Left ventricle myocardium superior (tissue), 1 donor: ENCODE data around the gene CCL17. TPM values are rescaled to one million over a fixed set of nuclear protein-coding genes. Genes with fewer than 3 reads are reported as not detected.
A peak's percentile ranks its signal among the peaks of the same experiment; 100 is the strongest.
"Not testable (repeated sequence)": the region's sequence is repeated elsewhere in the genome, so short reads cannot be mapped to it uniquely, and the experiment has no call there.

Source experiments
- ATAC-seq: fragments of 200-7000 bp; cut with Tn5 transposase; one replicate; pipeline ENCODE4 v1.9.1; 2020; ENCODE audit warnings: mild to moderate bottlenecking, moderate library complexity
- DNase-seq: peaks from one replicate; pipeline ENCODE4 v3.0.0-alpha.2; 2020
- intact Hi-C: fragments of 100-400 bp; cut with micrococcal nuclease; formaldehyde crosslinking; loops from one replicate; pipeline ENCODE4 v1.11.0; 2022
- total RNA-seq: library from RNA; stranded (reverse); fragmentation: NEBNext Ultra II Directional; extraction: Animal tissue kit (Norgen Biotek cat#: 25700); gene quantifications from one replicate; pipeline ENCODE4 v1.2.1, GENCODE V29; 2021
- donor health status: DM: no; HTN: yes; CAD: no; lungs with severe emphysema.

CCL17 gene
- total RNA-seq, 1 donor from 2014 or later: not detected

DNA sequence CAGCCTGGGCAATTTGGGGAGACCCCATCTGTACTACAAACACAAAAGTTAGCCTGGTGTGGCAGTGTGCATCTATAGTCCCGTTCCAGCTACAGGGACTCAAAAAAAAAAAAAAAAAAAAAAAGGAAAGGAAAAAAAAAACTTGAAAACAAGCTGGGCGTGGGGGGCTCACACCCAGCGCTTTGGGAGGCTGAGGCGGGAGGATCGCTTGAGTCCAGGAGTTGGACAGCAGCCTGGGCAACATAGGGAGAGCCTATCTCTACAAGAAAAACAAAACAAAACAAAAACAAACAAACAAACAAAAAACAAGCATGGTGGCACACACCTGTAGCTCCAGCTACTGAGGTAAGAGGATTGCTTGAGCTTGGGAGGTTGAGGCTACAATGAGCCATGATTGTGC lies 12.9 kb upstream of the CCL17 start:
- no peak for DNase-seq
- intact Hi-C loops: no loop called here
- no peak for ATAC-seq

GRCh38 chr16:57392694-57393093 lies 11.9 kb upstream of the CCL17 start:
- no peak for ATAC-seq
- DNase-seq: no peak
- intact Hi-C loops: no loop called here

GRCh38 chr16:57394444-57394843 lies 10.1 kb upstream of the CCL17 start:
- intact Hi-C loops: no loop called here
- ATAC-seq (peak; percentile 60), DNase-seq (no peak)

GRCh38 chr16:57395026-57395425 lies 9.5 kb upstream of the CCL17 start:
- intact Hi-C loops: no loop called here
- ATAC-seq (no peak), DNase-seq (no peak)

DNA sequence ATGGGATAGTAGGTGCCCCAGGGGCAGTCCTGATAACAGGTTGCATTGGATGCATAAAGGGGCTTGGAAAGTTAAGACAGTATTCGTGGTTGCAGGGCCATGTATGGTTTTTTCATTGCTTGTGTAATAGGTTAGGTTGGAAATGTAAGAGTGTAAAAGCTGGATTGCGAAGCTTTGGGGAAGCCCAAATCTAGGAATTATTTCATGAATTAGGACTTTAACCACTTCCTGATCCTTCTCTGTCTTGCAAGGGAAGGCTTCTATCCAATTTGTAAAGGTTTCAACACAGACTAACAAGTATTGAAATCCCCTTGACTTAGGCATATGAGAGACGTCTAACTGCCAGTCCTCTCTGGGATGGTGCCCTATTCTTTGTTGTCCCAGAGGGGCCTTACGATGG lies 7.8 kb upstream of the CCL17 start:
- intact Hi-C loops: no loop called here
- no peak for ATAC-seq
- no peak for DNase-seq

DNA sequence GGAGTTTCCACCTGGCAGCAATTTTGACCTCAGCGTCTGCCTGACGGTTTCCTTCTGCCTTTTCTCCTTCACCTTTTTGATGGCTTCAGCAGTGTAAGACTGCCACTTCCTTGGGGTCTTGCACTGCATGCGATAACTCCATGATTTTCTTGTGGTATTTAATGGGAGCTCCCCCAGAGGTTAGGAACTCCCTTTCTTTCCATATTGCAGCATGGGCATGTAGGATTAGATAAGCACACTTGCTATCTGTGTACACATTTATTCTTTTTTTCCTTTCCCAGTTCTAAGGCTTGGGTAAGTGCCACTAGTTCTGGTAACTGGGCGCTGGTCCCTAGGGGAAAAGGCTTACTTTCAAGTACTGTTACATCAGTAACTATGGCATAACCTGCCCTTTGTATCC lies 7.1 kb upstream of the CCL17 start:
- DNase-seq, ATAC-seq: not testable (repeated sequence)

DNA sequence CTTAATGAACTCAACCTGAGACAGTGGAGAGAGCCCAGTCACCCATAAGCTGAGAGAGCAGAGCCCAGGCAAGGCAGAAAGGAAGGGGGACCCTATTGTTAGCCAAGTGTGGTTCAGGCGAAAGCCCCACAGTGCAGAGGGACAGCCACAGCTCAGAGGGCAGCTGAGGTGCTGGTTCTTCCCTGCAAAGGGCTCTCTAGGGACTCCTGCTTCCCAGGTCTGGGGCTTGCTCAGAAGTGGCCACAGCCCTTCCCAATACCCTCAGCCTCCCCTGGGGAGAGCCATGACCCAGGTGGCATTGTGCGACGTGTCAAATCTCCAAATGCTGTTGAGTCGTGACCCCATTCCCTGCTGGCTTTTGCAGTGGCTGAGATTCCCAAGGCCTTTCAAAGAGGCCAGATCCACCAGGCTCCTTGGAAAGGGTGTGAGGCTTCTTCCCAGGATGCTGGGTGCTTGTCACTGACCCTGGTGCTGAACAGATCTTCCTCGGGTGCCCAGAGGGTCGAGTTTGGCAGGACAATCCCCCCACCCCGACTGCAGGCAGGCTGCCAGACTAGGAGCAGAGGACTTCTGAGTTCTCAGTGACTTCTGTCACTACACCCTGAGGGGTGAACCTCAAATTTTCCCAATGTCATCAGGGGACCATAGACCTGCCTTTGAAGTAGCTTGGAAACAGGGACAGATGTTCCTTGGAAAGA lies 2.5 kb upstream of the CCL17 start:
- ATAC-seq: no peak
- intact Hi-C loops: no loop called here
- no peak for DNase-seq

More for the DNA sequence above, 7.1 kb upstream of the CCL17 start:
- intact Hi-C loops: not testable (repeated sequence)

DNA sequence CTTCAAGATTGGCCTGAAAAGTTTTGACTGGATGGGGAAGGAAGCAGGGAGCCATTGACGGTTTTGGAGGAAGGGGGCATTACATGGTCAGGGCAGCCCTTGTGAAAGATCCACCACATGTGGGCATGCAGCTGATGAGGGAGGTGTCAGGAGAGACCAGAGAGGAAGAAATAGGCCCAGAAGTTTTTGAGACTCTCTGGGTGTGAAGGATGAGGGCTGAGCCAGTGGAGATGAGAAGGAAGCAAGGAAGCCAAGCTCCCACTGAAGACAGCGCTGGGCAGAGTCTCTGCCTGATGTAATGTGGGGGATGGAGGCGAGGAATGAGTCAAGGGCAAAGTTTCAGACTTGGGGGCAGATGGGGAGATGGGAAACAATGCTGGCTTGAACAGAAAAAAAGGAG lies 530 bp downstream of the CCL17 start:
- intact Hi-C loops: no loop called here
- no peak for ATAC-seq

DNA sequence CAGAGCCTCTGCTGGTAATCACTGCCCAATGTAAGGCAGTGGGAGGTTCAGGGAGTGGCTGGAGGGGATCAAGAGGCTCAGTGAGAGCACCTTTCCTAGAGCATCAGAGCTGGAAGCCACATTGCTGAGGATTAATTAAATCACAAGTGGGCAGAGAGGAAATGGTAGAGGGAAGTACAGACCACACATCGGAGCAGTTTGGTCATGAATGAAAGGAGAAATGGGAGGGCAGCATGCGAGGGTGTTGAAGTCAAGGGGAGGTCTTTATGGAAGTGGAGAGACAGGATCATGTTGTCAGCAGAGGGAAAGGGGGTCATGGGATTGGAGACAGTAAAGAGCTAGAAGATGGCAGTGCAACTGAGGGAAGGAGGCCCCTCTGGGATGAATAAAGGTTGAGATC lies 2.3 kb downstream of the CCL17 start:
- DNase-seq (no peak), ATAC-seq (no peak)
- intact Hi-C loops: no loop called here

More for the DNA sequence above, 530 bp downstream of the CCL17 start:
- no peak for DNase-seq

DNA sequence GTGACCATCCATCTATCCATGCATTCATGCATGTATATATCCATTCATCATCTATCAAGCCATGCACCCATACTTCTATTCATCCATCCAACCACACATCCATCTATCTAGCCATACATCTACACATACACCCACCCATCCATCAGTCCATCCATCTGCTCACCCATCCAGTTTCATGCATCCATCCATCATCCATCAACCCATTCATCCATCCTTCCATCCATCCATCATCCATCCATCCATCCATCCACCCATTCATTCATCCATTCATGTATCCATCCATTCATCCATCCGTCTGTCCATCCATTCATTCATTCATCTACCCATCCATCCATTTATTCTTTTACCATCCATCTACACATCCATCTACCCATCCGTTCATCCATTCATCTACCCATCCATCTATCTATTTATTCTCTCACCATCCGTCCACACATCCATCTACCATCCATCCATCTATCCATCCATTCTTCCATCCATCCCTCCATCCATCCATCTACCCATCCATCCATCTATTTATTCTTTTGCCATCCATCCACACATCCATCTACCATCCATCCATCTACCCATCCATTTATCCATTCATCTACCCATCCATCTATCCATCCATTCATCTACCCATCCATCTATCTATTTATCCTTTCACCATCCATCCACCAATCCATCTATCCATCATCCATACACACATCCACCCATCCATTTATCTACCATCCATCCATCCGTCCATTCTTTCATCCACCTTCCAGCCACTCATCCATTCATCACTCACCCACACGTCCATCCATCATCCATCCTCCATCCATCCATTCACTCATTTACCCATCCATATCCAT lies 3.2 kb downstream of the CCL17 start:
- no peak for DNase-seq
- no peak for ATAC-seq
- intact Hi-C loops: no loop called here

DNA sequence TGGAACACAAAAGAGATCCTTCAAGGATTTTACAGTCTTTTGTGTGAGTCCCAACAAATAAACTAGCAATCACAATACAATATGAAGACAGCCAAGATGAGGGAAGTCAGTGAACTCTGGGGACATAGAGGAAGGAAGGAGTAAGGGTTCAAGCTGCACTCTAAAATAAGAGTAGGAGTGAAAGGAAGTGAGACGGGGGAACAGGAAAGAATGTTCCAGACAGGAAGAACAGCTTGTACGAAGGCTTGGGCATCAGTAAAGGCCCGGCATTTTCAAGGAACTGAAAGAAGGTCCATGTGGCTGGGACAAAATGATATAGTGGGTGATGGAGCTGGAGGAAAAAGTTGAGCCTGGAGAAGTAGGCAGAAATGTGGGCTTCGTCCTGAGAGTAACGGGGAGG lies 4.5 kb downstream of the CCL17 start:
- ATAC-seq: peak; percentile 74
- DNase-seq: no peak
- intact Hi-C loops: no loop called here

- intact Hi-C loops: no loop called here
- peak; percentile 34 for ATAC-seq
- no peak for DNase-seq
These were observed 5.5 kb downstream of the CCL17 start for GRCh38 chr16:57409870-57410587.

DNA sequence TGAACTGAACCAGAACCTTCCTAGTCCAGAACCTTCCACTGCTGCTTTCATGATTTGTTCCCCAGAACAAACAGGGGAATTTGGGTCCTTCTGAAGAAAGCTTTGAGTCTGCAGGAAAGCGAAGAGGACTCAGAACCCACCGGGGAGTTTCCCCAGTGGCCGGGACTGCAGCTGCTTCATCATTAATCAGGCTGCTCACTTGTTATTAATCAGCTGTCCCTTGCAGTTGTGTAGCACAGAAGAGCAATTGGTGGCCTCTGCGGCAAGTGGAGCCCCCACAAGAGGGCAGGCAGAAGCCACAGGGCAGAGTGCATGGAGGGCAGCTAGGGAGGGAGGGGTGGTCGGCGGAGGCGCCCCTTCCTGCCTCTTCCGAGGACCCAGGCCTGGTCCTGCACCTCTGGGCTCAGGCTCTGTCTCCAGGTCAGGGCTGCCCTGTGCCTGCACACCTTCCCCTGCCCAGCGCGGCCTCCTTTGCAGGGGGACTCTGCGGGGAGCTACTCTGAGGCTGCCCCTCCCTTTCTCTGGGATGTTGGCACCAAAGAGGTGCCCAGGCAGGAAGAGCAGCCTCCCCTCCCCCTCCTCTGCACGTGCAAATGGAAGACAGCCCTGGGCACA lies 6.9 kb downstream of the CCL17 start:
- ATAC-seq: no peak
- intact Hi-C loops: no loop called here
- no peak for DNase-seq

DNA sequence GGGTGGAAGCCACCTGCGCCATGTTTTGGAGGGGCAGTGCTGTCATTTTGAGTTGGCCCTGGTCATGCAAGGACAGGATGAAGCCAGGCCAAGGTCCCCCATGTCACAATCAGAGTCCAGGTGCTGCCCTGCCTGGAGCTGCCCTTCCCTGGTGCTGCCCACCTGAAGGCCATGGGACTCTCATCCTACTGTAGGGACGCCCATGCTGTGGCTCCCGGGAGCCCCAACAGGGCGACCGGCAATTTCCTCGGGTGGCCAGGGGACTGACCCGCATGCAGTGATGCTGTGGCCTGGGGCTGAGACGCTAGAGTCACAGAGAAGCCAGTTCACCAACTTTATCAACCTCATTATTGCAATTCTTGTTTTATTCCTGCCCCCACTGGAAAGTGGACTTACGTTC lies 8.0 kb downstream of the CCL17 start:
- no peak for ATAC-seq
- intact Hi-C loops: no loop called here
- no peak for DNase-seq

GRCh38 chr16:57413301-57413730 lies 8.7 kb downstream of the CCL17 start:
- intact Hi-C loops: no loop called here
- no peak for ATAC-seq
- no peak for DNase-seq

DNA sequence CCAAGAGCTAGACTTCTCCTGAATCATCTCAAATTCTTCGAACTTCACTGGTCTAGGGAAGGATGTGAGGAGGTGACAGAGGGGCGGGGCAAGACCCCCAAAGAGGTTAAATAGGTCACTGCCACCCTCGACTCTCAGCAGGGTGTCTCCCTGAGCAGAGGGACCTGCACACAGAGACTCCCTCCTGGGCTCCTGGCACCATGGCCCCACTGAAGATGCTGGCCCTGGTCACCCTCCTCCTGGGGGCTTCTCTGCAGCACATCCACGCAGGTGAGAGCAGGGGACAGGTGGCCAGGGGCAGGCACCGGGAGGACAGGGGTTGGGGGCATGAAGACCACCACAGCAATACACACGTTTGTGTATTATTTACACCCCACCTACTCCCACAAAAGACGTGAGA lies 9.2 kb downstream of the CCL17 start:
- no peak for ATAC-seq
- intact Hi-C loops: no loop called here
- DNase-seq: no peak

- intact Hi-C loops: no loop called here
- no peak for ATAC-seq
- DNase-seq: no peak
These were observed 11.5 kb downstream of the CCL17 start for GRCh38 chr16:57416084-57416483.

- intact Hi-C loops: no loop called here
- DNase-seq: no peak
- no peak for ATAC-seq
These were observed 14.9 kb downstream of the CCL17 start for GRCh38 chr16:57419506-57419905.
